Left ventricle myocardium superior (tissue), 1 donor: ENCODE results near the gene PCAT6. TPM values are rescaled to one million over a fixed set of nuclear protein-coding genes. Genes with fewer than 3 reads are reported as not detected.
A peak's percentile ranks its signal among the peaks of the same experiment; 100 is the strongest.
"Not testable (repeated sequence)": the region's sequence is repeated elsewhere in the genome, so short reads cannot be mapped to it uniquely, and the experiment has no call there.

Experiments used
- ATAC-seq: fragments of 200-7000 bp; cut with Tn5 transposase; one replicate; pipeline ENCODE4 v1.9.1; 2020; ENCODE audit warnings: mild to moderate bottlenecking, moderate library complexity
- DNase-seq: peaks from one replicate; pipeline ENCODE4 v3.0.0-alpha.2; 2020
- intact Hi-C: fragments of 100-400 bp; cut with micrococcal nuclease; formaldehyde crosslinking; loops from one replicate; pipeline ENCODE4 v1.11.0; 2022
- long read RNA-seq: library from polyadenylated mRNA; unstranded; transcript quantifications from one replicate; pipeline ENCODE4 v2.0.0, GENCODE V29; 2021
- total RNA-seq: library from RNA; stranded (reverse); fragmentation: NEBNext Ultra II Directional; extraction: Animal tissue kit (Norgen Biotek cat#: 25700); gene quantifications from one replicate; pipeline ENCODE4 v1.2.1, GENCODE V29; 2021
- donor health status: DM: no; HTN: yes; CAD: no; lungs with severe emphysema.

The PCAT6 gene
- total RNA-seq = 0.79 TPM
- long read RNA-seq = 0 reads

GRCh38 chr1:202810615-202811295 lies at the start of gene PCAT6:
PCAT6 (plus strand) TSS chr1:202810954.
- DNase-seq = peak; percentile 96
- peak; percentile 93 for ATAC-seq
- intact Hi-C loops = no loop called here

- no peak for ATAC-seq
- no peak for DNase-seq
- intact Hi-C loops = no loop called here
Measured at GRCh38 chr1:202762019-202762418, 48.7 kb upstream of the PCAT6 start.

- DNase-seq (no peak), ATAC-seq (no peak)
- intact Hi-C loops = no loop called here
Measured at GRCh38 chr1:202765721-202766120, 45.0 kb upstream of the PCAT6 start.

DNA sequence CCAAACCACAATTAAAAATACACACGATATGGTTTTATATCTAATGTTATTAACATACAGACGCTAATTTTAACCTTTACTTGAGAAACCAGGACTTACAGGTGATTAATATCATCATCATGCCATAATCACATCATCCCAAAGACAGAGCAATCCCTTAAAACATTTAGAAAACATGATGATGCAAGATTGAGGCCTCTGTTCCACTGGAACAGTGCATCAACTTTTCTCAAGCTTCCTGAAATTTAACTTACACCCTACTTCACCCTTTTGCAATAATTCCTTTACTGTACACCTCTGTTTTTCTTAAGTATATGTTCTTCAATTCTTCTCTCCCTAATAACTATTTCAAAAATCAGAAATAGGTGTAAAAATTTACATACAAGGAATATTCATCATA lies 40.6 kb upstream of the PCAT6 start:
- DNase-seq (no peak), ATAC-seq (no peak)
- intact Hi-C loops = no loop called here

- intact Hi-C loops = no loop called here
- no peak for ATAC-seq
- DNase-seq = no peak
Measured at GRCh38 chr1:202781180-202781579, 29.6 kb upstream of the PCAT6 start.

DNA sequence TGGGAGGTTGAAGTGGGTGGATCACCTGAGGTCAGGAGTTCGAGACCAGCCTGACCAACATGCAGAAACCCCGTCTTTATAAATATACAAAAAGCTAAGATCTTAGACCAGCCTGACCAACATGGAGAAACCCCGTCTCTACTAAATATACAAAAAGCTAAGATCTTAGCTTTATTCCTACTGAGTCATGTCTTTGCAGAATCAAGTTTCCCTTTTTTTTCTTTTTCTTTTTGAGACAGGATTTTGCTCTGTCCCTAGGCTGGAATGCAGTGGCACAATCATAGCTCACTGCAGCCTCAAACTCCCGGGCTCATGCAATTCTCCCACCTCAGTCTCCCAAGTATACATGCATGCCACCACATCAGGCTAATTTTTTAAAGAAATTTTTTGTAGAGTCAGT lies 23.9 kb upstream of the PCAT6 start:
- intact Hi-C loops = no loop called here
- DNase-seq (no peak), ATAC-seq (no peak)

GRCh38 chr1:202788800-202789199 lies 22.0 kb upstream of the PCAT6 start:
- intact Hi-C loops = no loop called here
- no peak for DNase-seq
- no peak for ATAC-seq

- ATAC-seq = no peak
- intact Hi-C loops = no loop called here
- DNase-seq = no peak
Measured at GRCh38 chr1:202791077-202791747, 19.5 kb upstream of the PCAT6 start.

DNA sequence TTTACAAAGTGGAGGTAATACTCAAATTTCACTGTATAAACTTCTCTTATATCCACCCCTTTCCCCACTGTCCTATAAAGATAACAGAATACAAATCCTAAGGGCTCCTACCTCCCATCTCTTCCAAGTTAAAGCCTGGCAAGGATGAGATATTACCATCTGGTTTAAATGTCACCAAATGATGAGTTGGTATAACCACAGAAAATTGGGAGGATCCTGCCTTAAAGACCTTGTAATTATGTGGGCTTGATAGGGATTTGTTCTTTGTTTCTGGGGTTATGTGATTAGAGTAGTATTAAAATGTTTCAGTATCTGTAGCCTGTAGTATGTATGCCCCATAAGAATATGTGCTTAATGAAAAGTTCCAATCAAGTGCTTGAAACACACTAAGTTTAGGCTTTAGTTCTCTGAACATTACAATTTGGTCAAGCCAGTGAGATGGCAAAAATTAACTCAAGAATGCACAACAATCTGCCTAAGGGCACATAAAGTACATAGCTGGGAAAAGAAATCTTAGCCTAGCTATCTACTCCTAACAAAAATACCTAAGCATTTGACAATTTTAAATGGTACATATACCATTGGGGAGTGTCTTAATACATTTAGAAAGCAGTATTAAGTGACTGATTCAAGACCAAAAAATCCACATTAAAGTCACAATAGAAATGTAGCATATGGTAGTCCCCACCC lies 16.6 kb upstream of the PCAT6 start:
- DNase-seq = no peak
- ATAC-seq = no peak
- intact Hi-C loops = no loop called here

- ATAC-seq, intact Hi-C loops, DNase-seq: not testable (repeated sequence)
Measured at GRCh38 chr1:202794931-202795330, 15.8 kb upstream of the PCAT6 start.

DNA sequence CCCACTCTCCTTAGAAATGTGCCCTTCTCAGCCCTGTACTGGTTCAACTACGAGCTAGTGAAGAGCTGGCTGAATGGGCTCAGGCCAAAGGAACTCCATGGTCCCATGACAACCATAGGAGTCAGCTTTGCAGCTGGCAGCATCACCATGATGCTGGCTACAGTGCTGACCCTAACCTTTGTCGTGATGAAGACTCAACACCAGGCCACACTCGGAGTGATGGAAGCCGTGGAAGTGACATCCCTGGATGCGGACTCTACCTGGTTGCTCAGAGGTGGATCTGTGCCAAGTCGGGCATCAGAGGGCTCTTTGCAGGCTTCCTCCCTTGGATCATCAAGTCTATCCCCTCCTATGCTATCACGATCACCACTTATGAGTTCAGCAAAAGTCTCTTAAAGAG lies 14.1 kb upstream of the PCAT6 start:
- ATAC-seq (no peak), DNase-seq (no peak)
- intact Hi-C loops = no loop called here

DNA sequence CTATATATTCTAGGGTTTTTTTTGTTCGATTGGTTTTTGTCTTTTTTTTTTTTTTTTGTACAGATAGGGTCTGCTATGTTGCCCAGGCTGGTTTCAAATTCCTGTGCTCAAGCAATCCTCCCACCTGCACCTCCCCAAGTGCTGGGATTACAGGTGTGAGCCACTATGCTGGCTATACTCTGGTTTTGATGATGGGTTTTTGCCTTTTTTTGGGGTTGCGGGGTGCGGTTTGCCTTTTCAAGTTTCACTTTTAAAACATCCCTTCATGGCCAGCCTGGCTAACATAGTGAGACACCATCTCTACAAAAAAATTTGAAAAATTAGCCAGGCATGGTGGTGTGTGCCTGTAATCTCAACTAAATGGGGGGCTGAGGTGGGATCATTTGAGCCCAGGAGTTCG lies 12.5 kb upstream of the PCAT6 start:
- intact Hi-C loops = no loop called here
- ATAC-seq = no peak
- DNase-seq = no peak

DNA sequence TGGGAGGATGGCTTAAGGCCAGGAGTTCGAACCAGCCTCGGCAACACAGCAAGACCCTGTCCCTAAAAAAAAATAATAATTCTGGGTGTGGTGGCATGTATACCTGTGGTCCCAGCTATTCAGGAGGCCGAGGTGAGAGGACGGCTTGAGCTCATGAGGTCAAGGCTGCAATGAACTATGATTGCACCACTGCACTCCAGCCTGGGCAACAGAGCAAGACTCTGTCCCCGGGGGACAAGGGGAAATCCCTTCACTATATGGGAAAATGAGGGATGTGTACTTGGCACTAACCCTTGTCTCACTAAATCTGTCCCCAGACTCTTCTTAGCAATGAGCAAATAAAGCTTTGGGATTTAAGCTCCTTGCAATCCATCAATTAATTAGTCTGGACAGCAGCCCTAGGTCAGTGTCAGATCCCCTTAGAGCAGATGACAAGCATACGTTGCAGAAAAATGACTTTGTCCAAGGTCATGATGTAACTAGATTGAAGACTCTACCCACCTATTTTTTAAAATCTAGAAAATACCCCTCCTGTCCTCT lies 11.9 kb upstream of the PCAT6 start:
- DNase-seq (no peak), ATAC-seq (peak; percentile 37)
- intact Hi-C loops = no loop called here

DNA sequence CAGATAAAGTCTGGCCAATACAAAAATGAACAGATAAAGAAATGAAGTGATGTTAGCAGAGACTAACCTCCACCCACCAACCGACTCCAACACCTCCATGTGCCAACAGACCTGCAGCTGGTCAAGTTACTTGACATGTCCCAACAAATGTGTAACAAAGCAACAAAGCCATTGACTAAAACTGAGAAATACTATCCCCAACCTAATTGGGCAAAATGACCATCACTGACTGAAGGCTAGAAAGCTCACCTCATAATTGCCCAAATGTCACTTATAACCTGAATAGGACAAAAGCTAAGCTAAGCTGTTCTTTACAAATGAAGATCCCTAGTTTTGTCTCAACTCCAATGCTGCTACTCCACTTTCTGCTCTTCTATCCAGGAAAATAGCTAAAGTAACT lies 10.0 kb upstream of the PCAT6 start:
- DNase-seq = no peak
- intact Hi-C loops = no loop called here
- no peak for ATAC-seq

GRCh38 chr1:202801175-202801574 lies 9.6 kb upstream of the PCAT6 start:
- intact Hi-C loops = no loop called here
- no peak for ATAC-seq
- no peak for DNase-seq

GRCh38 chr1:202802034-202802433 lies 8.7 kb upstream of the PCAT6 start:
- ATAC-seq = no peak
- intact Hi-C loops = no loop called here
- DNase-seq = no peak

- ATAC-seq (no peak), DNase-seq (no peak)
- intact Hi-C loops = no loop called here
Measured at GRCh38 chr1:202802998-202803932, 7.5 kb upstream of the PCAT6 start.

DNA sequence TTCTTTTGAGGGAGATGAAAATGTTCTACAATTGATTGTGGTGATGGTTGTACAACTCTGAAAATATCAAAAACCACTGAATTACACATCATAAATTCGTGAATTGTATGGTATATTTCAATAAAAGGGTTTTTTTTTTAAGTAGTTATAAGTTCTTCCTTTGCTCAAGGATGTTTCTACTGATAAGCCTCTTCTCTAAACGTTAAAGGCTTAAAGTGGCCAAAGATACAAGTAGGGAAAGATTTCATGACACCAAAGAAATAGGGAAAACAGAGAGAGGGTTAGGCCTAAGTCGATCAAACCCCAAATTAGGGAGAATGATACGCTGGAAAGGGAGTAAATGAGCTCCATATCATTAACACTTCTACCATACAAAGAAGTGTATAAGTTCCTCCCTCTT lies 6.6 kb upstream of the PCAT6 start:
- intact Hi-C loops = no loop called here
- ATAC-seq = no peak
- DNase-seq = no peak
